ENCODE measurements around the gene IMMP1L.

DNA sequence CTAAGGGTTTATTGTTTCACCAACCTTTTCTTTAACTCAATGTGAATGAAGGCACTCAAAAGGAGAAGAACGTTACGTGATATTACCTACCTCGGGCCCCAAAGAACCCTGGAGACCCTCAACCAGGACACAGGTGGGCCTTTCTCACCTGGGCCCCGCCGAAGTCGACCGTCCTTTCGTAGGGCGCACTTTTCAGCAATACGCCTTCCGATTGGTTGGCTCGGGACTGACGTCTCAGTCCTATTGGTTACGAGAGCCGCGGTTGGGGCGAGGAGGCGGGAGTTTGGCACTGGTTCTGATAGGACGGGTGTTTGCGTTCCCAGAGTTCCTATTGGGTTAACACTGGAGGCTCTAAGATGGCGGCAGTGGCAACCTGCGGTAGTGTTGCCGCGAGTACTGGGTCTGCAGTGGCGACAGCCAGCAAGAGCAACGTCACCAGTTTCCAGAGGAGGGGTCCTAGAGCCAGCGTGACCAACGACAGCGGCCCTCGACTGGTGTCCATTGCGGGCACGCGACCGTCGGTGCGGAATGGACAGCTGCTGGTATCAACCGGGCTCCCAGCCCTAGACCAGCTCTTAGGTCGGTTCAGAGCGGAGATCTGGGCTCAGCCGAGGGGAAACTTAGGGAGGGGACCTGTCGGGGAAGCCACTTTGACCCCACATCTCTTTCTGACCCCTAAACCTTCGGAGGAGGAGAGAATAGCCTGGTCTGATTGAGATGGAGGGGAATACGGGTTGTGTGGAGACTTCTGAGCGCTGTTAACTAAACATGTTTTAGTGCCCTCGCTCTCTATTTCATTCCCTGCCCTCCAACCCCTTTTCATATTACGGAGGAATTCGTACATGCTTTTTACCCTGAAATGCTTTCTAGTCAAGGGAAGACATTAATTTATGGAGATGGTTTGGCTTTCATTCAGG lies at the start of gene IMMP1L, which contains the start of gene ELP4:
- TF ChIP-seq, protein P1, sequence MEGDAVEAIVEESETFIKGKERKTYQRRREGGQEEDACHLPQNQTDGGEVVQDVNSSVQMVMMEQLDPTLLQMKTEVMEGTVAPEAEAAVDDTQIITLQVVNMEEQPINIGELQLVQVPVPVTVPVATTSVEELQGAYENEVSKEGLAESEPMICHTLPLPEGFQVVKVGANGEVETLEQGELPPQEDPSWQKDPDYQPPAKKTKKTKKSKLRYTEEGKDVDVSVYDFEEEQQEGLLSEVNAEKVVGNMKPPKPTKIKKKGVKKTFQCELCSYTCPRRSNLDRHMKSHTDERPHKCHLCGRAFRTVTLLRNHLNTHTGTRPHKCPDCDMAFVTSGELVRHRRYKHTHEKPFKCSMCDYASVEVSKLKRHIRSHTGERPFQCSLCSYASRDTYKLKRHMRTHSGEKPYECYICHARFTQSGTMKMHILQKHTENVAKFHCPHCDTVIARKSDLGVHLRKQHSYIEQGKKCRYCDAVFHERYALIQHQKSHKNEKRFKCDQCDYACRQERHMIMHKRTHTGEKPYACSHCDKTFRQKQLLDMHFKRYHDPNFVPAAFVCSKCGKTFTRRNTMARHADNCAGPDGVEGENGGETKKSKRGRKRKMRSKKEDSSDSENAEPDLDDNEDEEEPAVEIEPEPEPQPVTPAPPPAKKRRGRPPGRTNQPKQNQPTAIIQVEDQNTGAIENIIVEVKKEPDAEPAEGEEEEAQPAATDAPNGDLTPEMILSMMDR (IDR thresholded peaks at IDR 0.05): no peak
- TF ChIP-seq EZH2 (IDR thresholded peaks at IDR 0.05; ENCODE audit: borderline replicate concordance, insufficient read depth, low read depth, low read length, poor library complexity, severe bottlenecking): no peak

Measured in B cell (primary cell).